Umbilical cord (tissue), 2 donors: ENCODE results near the gene LARP4B. TPM values are rescaled to one million over a fixed set of nuclear protein-coding genes. Genes with fewer than 3 reads are reported as not detected.

ENCODE experiments used
- DNase-seq: peaks from one replicate; pipeline ENCODE4 v3.0.0-alpha.2; 2015; ENCODE audit warnings: low spot score
- total RNA-seq: library from RNA; depleted of rRNA; stranded (reverse); fragments of >200 nt; gene quantifications from one replicate; pipeline ENCODE4 v1.2.3, GENCODE V29; 2014; ENCODE audit warnings: low replicate concordance; ENCODE audit not compliant: insufficient read depth

Gene LARP4B
- total RNA-seq, 1 donor from 2014 or later = 32.7 TPM

DNA sequence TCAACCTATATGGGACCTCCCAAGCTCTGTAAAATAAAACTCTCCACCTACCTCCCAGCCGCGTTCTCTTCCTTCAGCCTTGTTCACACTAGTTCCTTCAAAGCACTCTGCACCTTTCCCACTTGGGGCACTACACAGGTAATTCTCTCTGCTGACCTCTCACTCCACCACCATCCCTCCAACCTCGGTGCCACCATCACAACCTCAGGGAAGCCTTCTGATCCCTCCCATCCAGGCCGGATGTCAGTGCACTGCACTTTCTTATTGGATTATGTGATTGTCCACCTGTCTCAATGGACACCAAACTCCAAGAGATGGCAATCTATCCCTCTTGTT is 7.0 kb downstream of the LARP4B start:
- DNase-seq = no peak

GRCh38 chr10:923844-924523 is 7.5 kb downstream of the LARP4B start:
- DNase-seq = no peak

GRCh38 chr10:921471-922414 is 9.8 kb downstream of the LARP4B start:
- DNase-seq = no peak

GRCh38 chr10:920450-920849 is 11.1 kb downstream of the LARP4B start:
- no peak for DNase-seq

DNA sequence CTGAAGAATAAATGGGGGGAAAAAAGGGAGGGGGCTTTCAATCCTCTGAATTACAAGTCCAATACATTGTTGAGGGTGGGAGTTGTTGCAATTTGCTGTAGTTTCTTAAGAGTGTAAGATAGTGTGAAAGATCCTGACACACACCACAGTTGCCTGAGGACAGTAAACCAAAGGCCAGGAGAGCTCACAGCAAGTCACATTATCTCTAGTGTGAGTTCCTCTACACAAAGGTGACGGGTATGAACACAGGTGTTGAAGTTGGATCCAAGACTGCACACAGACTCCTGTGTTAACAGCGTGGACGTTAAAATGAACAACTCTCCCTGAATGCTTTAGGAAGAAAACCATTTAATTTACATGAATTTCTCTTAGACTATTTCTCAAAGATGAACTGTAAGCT is 12.0 kb downstream of the LARP4B start:
- DNase-seq = no peak

DNA sequence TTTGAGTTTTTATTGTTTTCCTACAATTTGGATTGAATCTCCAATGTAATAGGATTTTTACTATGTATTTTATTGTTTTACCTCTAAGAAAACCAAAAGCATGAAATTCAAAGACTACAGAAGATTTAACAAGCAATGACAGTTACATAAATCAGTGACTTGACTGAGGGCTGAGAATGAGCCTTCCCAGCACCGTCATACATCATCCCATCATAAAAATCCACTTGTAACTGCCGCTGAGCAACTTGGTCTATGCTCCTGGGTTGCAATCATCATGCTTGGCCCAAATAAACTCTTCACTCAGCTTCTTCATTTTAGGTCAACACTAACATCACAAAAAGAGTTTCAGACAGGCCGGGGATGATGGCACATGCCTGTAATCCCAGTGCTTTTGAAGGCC is 13.5 kb downstream of the LARP4B start:
- DNase-seq = no peak

DNA sequence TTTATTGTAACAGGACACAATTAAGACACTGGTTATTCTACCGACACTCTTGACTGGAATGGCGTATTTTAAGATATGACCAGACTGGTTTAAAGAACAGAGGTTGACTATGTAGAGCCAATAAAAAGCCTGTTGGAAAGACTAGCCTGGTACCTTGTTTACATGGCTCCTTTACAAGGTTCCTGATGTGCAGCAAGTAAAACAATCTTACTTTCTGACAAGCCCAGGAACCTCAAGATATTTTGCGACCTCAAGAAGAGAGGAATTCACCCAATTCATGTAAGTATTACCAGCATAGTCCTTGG is 14.1 kb downstream of the LARP4B start:
- DNase-seq = no peak

- no peak for DNase-seq
These were observed 14.6 kb downstream of the LARP4B start for GRCh38 chr10:916716-917415.

- DNase-seq = peak; percentile 18
These were observed 21.7 kb downstream of the LARP4B start for GRCh38 chr10:909831-910230.

GRCh38 chr10:905972-906371 is 25.5 kb downstream of the LARP4B start:
- DNase-seq = no peak

DNA sequence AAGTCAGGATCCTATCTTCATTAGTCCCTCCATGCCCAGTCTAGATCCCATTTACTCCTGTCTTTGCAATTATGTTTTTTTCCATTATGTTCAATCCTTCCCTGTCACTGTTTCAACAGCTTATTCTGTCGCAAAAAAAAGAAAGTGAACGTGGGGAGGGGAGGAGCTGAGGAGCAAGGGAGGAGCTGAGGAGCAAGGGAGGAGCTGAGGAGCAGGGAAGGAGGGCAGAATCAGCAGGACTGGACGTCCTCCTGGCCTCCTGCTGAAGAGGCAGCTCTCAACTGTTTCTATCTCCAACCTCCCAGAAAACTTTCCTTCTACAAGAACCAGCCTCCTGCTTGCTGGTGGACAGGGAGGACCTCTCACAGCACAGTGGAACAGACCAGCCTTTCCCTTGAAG is 26.0 kb downstream of the LARP4B start:
- DNase-seq = no peak

DNA sequence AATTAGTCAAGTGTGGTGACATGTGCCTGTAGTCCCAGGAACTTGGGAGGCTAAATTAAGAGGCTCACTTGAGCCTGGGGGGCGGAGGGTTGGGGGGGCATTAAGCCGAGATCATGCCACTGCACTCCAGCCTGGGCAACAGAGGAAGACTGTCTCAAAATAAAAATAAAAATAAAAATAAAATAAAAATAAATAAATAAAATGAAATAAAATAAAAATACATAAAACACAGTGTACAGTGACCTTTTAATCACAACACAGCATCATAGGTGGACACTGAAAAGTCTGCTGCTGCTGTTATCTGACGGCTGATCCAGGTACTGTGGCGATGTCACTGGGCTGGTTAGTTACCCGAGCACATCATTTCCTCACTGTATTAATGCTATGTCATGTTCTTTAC is 27.1 kb downstream of the LARP4B start:
- DNase-seq = no peak

DNA sequence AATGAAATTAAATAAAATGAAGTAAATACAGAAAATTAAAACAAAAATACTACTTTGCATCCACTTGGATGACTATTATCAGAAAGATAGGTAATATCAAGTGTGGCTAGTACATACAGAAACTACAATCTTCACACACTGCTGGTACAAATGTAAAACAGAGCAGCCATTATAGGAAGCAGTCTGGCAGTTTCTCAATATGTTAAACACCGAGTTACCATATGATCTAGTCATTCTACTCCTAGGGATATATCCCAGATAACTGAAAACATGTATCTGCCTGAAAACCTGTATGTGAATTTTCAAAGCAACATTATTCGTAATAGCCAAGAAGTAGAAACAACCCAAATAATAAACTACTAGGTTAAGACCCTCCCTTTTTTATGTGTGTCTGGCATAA is 33.4 kb downstream of the LARP4B start:
- no peak for DNase-seq

- DNase-seq = no peak
These were observed 34.5 kb downstream of the LARP4B start for GRCh38 chr10:896982-897381.

GRCh38 chr10:895324-895723 is 36.2 kb downstream of the LARP4B start:
- DNase-seq = no peak

DNA sequence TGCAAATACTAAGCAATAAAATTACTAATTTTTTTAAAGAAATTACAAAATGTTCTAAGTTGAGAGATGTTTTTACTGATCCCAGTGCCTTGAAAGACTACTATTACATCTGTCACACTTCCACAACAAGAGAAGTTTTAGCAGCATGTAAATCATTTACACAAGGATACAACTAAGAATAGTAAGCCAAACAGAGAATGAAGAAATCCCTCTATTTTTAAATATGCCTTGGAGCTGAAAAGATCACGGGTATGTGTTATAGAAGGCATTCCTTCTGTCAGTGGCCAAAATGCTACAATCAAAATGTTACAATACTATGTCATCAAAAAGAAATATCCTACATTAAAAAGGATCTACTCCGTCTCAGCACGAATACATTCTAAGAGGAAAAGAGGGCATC is 52.6 kb downstream of the LARP4B start:
- no peak for DNase-seq

- no peak for DNase-seq
These were observed 53.2 kb downstream of the LARP4B start for GRCh38 chr10:878333-878759.

- DNase-seq = no peak
These were observed 55.1 kb downstream of the LARP4B start for GRCh38 chr10:876438-876837.

DNA sequence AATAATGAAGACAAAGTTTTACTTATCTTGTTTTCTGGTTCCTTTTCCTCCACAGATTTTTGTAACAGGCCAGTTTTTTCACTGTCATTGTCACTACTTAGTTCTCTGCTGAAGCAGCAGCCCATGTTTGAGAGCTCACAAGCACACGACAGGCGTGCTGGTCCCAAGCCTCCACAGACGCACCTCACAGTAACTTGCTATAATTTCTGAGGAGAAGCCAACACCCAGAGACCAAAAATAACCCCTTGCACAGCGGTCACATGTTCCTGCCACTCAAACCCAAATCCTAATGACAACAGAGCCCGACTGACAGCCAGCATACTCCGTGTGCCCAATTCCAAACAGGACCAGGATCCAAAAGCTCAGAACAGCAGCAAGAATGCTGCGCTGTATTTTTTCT is 58.5 kb downstream of the LARP4B start:
- no peak for DNase-seq

GRCh38 chr10:871951-872403 is 59.5 kb downstream of the LARP4B start:
- no peak for DNase-seq

DNA sequence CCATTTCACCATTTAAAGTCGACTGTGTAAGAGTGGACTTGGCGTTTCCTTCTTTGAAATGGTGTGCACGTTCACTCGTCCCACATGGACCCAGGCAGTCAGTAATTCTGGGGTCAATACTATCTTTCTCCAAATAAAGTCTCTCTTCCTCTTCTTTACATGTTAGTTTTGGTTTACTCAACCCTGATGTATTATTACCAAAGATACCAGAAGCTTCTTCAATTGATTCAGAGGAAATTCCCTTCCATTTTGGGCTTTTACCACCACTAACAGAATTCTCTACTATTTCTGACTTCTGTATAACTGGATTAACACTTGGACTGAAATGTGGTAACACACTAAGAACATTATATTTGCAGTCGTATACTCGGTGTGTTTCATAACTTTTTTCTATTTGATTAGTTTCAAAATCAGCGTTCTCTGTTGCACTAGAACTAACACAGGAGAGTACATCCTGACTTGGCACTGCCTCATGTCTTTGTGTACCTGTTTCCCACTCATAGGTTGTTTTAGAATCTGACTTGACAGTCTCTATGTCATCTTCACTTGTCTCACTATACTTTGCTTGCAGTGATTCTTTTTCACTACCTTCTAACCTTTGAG is 60.8 kb downstream of the LARP4B start:
- no peak for DNase-seq

- no peak for DNase-seq
These were observed 62.3 kb downstream of the LARP4B start for GRCh38 chr10:869171-869570.
